Hindlimb muscle (tissue), 1 donor: ENCODE results near the gene PTPRF. TPM values are rescaled to one million over a fixed set of nuclear protein-coding genes. Genes with fewer than 3 reads are reported as not detected.

Experiments used
- DNase-seq: peaks from one replicate; pipeline ENCODE4 v3.0.0-alpha.2; 2013
- polyA plus RNA-seq: library from polyadenylated mRNA; unstranded; fragments of 120-200 nt; gene quantifications from one replicate; pipeline ENCODE4 v1.2.1, GENCODE V29; 2013; ENCODE audit not compliant: insufficient read length

Gene PTPRF
- polyA plus RNA-seq, 1 donor, result 29.2 TPM

DNA sequence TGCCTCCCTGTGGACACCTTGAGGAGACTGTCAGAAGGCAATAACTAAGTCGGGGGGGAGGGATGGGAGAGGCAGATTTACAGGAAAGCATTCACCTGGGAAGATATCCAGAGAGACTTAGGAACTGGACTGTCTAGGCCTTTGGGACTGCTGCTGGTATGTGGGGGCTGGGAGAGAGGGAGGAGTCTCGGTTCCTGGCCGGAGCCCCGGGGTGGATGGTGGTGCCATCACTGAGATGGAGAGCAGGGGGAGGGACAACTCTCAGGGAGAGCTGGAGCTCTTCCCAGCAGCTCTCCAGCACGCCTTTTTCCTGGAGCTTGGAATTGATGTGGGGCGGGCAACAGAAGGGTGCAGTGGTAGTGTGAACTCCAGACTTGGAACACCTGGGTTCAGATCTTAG is 22.1 kb downstream of the PTPRF start:
- no peak for DNase-seq

DNA sequence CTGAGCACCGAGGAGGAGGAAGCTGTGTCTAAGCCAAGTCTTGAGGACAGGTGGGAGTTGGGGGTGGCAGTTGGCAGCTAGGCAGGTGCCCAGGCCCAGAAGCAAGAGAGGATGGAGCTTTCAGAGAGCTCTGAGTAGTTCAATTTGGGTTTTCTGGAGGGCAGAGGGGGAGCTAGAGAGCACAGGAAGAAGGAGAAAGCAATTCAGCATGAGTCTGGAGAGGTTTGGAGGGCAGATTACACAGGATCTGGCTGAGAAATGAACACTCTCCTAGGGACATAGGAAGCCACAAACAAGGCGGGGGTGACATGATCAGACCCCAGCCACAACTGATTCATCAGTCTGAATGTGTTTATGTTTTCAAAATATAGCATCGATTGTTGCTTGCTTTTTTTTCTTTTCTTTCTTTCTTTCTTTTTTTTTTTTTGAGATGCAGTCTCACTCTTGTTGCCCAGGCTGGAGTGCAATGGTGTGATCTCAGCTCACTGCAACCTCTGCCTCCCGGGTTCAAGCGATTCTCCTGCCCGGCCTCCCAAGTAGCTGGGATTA is 23.8 kb downstream of the PTPRF start:
- no peak for DNase-seq

DNA sequence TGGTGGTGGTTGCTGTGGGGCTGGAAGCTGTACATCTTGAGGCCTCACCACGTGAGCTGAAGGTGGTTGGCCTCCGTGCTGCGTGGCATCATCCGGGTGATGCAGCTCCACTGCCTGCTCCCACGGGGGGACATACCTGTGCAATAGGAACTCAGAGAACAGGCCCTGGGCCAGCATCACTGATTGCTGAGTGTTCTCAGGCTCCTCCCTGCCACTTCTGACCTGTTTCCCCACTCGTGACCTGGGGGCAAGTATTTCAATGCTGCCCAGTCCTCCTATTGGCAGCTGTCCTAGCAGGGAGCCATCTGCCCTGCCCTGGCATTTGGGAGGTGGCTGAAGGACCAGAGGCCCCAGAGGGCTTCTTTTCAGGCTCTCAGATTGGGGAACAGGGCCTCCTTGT is 26.1 kb downstream of the PTPRF start:
- no peak for DNase-seq

DNA sequence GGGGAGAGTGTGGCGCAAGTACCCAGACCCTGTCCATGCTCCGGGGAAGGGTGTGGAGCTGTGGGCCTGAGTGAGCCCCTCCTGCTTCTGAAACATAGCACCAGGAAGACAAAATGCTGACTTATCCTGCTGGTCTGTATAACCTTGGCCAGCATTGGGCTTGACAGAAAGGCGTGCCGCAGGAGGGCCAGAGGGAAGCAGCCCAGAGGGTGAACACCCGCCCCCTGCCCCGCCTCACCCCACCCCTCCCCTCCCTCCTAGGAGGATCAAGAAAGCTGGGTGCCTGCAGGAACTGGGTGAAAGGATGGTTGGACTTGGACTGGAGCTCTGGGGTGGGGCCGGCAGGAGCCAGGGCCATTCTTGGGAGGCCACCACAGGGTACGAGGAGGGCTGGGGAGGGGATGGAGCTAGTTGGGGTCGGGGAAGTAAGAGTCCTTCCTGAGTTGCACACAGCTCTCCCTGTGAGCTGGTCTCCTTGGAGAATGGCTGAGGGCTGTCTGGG is 27.1 kb downstream of the PTPRF start:
- no peak for DNase-seq

DNA sequence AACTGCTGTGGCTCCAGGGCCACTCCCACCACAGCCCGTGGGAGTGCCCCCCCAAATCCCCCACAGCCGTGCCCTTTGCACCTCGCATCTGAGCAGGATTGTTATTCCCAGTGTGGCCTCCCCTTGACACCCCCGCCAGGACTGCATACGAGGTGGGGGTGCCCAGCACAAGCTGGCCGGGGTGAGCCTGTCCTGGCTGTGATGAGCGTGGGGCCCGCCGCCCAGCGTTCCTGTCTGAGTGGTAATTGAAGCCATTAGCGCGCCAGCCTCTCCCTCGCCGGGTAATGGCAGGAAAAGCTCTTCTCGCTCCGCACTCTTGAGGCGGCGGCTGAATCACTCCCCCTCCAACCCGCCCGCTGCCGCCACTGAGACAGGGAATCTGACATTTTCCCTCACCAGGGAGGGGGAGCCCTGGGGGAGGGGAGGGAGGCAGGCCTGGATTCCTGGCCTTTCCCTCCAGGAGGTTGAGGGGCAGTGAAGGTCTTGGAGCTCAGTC is 27.7 kb downstream of the PTPRF start:
- DNase-seq, result no peak

DNA sequence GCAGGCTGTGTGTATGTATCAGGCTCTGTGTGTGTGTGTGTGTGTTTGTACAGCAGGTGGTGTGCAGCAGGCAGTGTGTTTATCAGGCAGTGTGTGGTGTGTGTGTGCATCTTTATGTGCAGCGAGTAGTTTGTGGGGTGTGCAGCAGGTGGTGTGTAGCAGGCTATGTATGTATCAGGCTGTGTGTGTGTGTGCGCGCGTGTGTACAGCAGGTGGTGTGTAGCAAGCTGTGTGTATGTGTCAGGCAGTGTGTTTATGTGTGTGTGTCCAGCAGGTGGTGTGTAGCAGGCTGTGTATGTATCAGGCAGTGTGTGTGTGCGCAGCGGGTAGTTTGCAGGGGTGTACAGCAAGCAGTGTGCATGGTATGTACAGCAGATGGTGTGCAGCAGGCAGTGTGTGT is 29.0 kb downstream of the PTPRF start:
- DNase-seq, result no peak

DNA sequence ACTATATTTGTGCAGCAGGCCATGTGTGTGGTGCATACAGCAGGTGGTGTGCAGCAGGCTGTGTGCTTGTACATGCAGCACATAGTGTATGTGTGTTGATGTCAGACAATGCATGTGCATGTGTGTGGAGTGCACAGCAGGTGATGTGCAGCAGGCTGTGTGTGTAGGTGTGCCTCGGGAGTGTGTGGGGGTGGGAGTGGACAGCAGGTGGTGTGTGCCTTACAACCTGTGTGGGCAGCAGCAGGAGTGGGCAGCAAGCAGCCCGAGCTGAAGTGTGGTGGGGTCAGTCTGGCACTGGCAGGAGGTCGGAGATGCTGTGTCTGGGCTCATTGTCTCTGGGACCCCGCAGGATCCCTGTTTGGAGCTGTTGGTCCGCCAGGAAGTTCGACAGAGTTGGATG is 29.6 kb downstream of the PTPRF start:
- DNase-seq, result no peak

DNA sequence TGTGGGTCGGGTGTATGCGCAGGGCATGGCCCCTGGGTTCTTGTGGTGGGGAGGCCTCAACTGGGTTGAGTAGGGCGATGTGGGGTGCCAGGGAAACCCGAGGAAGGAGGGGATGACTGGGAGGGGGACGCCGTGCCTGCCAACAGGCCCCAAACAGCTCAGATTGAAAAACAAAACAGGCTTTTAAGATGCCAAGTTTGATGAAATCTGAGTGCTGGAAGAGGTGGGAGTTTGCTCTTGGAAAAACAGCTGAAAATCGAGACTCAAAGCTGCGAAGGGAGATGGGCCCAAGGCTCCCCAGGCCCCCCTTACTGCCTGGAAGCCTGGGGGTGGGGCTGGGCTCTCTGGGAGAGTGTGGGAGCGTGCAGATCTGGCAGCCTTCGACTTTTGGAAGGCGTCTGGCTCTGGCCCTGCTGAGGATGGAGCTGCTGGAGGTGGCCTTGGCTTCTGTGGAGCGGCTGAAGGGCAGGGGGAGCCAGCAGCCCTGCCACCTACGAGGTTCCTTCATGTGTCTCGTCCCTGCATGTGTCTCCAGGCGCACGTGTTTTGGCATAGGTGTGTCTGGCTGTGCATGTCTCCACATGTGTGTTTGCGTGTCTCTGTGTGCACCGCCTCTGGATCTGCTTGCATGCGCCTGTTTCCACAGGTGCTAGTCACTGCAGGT is 33.3 kb downstream of the PTPRF start:
- no peak for DNase-seq

DNA sequence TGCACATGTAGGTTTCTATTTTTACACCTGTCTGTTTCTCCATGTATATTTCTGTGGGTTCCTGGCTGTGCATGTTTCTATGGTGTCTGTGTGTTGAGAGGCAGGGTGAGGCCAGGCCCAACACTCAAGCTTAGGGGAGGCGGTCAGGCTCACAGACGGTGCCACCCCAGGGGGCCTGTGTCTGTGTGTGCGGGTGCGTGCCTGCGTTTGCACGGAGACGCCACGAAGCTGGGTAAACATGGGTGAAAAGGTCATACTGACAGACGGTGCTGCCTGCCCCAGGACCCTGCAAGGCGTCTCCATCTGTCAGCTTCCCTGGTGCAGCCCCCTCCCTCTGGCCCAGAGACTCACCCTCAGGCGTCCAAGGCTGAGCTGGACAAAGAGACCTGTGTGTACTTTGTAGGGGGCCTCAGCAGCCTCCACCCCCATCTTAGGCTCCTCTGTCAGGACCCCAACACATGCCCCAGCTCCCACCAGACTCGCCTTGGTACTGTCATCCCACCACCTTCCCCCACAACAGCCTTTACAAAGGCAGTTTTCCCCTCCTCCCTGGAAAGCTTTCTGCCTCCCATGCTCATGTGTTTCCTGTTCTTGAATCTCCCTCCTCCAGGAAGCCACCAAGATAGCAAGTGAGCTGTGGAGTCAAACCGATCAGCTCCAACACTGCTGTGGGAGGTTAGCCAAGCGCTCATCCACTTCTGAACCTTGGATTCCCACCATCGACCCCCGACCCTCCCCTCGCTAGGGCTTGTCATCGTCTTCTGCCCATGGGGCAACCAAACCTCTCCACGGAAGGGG is 34.1 kb downstream of the PTPRF start:
- no peak for DNase-seq

DNA sequence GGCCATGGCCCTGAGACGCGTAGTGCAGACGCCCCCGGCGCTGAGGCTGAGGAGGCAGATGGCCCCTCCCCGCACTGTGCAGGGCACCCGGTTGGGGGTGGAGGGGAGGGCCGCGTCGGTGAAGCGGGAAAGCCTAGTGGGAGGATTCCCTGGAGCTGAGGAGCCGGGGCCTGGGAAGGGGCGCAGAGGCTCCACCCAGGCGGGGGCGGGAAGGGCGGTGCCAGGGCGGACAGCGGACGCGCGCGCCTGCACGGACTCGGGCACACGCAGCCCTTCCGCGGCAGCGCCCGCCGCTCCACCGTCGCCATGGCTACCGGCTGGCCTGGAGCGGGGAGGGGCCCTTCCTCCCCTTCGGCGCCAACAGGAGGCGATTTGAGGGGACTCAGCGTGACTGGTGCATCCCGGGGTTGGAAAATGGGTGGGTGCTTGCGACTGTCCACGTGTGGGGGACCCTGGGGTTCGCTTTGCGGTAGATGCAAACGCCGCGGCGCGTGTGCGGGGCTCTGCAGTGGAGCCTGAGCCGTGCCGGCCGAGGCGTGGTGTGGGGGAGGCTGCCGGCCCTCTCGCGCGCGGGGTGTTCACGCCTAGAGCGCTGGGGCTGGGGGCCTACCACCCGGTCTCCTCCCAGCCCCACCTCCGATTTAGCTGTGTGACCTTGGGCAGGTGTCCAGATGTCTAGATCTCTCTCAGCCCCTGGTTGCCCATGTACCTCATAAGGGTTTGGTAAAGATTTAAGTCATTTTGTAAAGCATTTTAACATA is 35.1 kb downstream of the PTPRF start:
- DNase-seq, result peak; percentile 72

DNA sequence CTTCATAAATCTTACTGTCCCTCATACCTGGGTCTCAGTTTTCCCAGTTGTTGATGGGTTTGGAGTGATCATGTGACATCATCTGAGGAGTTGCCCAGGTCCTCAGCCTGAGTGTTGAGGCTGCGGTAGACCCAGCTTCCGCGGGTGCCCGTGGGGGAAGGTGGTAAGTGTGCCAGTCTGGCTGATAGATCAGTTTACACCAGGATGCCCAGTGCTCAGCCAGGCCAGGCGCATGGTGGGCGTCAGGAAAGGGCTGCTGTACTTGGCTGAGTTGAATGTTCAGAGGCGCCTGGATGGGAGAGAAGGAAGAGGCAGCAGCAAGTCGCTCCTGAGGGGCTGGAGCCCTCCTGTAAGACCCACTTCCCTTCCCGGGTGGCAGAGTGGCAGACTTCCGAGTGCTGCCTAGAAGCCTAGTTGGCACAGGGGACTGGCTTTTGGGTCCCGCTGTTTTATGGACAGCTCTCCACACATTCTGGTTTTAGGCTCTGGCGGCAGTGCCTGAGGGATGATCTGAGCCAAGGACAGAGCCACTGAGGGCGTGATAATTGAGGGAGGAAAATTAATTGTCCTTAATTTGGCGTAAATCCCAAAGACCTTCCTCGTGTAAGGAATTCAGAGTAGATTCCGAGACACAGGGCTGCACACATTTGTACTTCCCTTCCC is 35.8 kb downstream of the PTPRF start:
- no peak for DNase-seq

DNA sequence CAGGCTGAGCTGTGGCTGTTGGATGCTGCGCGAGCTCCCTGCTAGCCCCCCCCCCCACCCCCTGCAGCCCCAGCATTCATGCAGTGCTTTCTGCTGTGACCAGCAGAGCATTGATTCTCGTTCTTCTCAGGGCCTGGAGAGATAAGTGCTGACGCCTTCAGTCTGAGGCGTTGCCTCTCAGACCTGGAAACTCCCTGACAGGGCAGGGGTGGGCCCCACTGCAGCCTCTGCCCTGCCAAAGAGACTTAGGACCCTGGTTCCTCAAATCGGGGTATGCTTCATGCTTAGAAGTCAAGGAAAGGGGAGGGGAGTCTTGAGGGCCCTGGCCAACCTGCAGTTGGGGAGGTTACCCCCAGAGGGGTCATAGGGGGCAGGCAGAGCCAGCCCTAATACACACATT is 38.5 kb downstream of the PTPRF start:
- no peak for DNase-seq

DNA sequence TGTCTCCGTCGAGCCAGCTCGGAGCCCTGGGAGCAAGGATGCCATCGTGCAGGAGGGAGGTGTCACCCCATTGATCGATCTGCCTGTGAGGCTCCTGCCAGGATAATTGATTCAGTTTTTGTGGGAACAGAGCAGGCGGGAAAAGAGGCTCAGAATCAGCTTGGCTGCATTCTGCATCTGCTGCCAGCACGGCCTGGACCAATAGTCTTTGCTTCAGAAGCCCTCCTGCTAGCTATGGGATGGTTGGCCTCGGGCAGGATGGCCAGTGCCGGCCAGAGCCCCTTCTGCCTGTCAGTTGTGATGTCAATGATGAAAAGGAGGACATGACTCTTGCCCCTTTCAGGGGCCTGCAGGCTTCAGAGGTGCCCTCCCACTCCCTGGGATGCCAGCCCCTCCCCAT is 39.6 kb downstream of the PTPRF start:
- DNase-seq, result no peak

DNA sequence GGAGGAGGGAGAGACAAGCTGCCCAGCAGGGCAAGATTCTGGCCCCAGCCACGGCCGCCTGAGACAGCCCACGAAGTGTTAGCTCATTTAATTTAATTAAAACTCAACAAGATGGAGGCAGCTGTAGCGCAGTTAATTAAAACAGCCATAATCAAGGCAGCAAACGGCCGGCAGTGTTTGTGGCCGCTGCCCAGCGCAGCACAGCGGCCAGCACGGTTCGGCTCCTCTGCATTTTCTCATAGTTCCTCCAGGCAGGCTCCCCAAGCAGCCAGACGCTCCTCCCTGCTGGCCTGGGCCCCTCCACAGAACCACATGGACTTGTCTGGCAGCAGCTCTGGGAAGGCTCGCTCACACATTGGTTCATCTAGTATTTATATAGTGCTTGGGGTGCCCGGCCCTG is 40.0 kb downstream of the PTPRF start:
- DNase-seq, result no peak

DNA sequence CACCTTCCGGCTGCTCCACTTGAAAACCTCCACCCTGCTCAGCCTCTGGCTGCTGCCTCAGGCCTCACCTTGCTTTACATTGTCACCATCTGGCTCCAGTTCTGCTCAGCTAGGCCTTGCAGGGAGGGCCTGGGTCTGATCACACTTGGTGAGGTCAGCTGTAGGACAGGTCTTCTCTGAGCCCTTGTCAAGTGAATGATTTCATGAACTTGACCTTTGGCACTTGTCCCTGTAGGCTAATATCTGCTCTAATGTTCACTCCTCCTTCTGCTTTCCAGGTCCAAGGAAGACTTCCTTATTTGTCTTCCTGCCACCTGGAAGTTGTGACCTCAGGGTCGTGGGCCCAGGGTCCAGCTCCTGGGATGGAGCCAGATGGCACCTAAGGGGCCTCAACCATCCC is 41.4 kb downstream of the PTPRF start:
- DNase-seq, result no peak

DNA sequence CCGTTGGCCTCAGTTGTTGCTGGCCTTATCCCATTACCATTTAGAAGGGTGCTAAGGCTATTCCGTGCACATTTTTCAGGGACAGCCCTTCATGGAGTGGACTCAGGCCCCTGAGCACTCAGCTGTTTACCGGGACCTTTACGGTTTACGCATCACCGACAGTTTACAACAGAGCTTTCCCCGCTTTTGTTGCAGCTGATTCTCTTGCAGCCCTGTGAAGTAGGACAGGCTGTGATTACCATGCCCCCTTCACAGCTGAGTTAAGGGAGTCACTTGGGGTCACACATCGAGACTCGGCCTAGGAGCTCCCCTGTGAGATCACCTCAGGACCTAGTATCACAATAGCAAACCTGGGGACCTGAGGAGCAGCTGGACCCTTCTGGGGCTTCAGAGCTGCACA is 41.9 kb downstream of the PTPRF start:
- no peak for DNase-seq

DNA sequence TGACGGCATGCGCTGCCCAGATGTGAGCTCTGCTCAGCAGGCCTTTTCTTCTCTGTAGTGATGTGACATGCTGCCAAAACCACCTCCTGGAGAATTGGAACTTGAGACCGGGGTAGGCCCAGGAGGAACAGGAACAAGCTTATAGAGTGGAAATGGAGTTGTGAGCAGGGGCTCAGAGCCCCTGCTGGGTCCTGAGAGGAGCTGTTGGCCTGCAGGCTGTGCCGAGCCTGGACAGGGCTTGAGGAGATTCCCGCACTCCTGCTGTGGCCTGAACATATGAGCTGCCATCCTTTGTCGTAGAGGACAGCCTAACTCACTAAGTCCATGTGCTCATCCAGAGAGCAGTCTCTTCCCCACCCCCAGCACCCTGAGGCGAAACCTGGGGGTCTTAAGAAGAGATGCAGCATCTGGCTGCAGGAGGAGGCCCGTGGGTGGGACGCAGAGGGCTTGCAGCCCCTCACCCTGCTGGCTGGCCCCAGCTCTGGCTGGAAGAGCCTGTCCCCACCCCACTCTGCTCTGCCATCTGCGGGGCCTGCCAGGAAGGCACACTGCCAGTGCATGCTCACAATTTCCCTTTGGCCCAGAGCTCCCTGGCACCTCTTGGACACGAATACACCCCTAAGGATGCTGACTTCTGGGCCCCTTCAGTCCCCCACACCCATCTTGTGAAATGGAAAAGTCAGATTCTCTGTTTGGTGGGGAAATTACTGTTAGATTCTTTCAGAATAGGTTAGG is 42.5 kb downstream of the PTPRF start:
- no peak for DNase-seq

DNA sequence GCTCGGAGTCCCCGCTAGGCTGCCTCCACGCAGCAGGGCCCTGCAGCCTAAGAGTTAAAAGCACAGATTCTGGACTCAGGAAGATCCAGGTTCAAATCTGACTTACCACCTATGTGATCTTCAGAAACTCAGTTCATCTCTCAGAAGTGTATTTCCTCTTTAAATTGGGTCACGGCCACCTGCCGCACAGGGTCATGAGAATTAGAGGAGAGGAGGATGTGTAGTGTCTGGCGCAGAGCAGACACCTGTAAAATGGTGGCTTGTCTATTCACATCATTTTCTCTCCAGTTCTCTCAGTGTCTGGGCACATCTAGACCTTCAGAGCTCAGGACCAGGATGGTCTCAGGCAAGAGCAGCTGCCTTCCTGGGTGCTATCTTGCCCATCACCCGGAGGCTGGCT is 45.8 kb downstream of the PTPRF start:
- no peak for DNase-seq

DNA sequence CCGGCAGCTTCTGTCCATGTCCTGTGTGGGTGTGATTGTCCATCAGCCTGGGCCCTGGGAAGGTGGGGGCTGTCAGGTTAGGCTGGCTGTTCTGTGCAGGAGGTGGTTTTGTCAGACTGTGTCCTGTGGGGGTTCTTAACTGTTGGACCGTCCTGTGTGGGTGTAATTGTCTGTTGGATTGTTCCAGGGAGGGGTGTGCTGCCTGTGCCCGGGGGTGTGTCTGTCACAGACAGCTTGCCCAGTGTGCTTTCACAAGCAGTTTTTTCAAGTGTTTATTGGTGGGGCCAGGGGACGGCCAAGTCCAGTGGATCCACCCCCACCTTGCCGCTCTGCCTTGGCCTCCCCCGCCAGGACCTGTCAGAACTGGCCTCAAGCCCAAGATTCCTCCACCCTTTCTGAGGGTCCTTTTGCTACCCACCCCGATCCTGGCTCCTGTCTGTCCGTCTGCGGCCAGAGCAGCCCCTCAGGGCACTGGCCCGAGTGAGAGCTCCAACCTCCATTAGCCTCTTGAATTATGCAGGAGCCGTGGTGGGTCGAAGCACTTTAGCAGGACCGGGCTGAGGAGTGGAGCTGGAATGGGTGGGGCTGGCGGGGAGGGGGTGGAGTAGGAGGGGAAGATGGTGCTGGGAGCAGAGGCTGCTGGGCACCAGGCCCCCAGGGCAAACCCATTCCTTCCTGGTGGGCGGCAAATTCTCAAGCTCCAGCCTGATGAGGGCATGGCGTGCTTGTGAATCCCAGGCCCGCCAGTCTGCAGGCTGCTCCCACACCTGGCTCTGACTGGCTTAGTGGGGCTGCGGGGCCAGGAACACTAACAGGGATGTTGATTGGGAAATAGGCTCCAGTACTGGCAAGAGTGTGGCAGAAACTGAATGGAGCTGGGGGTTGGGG is 47.2 kb downstream of the PTPRF start:
- no peak for DNase-seq

DNA sequence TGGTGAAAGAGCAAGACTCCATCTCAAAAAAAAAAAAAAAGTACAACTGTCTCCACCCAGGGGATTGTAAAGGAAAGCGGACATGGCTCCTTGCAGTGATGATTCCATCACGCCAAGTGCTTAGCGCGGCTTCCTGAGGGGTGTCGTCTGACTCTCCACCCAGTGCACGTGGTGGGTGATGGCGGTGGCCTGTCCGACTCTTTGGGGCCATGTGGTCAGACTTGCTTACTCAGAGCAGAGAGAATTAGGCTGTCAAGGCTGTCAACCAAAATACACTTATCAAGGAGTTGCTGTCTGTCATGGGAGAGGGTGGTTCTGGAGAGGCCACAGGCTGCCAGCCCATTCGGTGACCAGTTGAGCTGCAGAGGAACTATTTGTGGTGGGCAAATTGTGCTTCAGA is 49.4 kb downstream of the PTPRF start:
- no peak for DNase-seq

DNA sequence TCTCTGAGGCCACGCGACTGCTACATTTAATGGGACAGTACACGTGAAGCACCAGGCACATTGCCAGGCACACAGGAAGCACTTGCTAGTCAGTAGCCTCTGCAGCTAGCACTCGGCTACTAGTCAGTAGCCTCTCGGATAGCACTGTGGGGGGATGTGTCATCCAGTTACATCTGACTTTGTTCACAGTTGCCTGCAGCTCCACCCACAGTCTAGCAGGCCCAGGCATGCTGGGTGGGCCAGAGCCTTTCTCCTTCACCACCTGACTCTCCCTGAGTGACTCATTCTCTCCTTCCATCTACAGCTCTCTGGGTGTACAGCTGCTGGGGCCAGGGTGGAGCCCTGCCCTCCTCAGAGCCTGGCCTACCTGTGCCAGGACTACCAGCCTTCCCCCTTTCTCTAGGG is 51.5 kb downstream of the PTPRF start:
- DNase-seq, result no peak
